Measurements from ENCODE around the gene PCYT1B.

GRCh38 chrX:24694825-24695224, 47.7 kb upstream of the PCYT1B start:
- TF ChIP-seq, protein P1, sequence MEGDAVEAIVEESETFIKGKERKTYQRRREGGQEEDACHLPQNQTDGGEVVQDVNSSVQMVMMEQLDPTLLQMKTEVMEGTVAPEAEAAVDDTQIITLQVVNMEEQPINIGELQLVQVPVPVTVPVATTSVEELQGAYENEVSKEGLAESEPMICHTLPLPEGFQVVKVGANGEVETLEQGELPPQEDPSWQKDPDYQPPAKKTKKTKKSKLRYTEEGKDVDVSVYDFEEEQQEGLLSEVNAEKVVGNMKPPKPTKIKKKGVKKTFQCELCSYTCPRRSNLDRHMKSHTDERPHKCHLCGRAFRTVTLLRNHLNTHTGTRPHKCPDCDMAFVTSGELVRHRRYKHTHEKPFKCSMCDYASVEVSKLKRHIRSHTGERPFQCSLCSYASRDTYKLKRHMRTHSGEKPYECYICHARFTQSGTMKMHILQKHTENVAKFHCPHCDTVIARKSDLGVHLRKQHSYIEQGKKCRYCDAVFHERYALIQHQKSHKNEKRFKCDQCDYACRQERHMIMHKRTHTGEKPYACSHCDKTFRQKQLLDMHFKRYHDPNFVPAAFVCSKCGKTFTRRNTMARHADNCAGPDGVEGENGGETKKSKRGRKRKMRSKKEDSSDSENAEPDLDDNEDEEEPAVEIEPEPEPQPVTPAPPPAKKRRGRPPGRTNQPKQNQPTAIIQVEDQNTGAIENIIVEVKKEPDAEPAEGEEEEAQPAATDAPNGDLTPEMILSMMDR (IDR thresholded peaks at IDR 0.05): no peak
- no peak for TF ChIP-seq POLR2A (IDR thresholded peaks at IDR 0.05)

Data from lower leg skin (tissue), 3 donors.